Measurements from ENCODE around the gene ZNF106. TPM values are rescaled to one million over a fixed set of nuclear protein-coding genes. Genes with fewer than 3 reads are reported as not detected.

Gene ZNF106
- total RNA-seq, 1 experiment from 2014 or later = 73.4 TPM

DNA sequence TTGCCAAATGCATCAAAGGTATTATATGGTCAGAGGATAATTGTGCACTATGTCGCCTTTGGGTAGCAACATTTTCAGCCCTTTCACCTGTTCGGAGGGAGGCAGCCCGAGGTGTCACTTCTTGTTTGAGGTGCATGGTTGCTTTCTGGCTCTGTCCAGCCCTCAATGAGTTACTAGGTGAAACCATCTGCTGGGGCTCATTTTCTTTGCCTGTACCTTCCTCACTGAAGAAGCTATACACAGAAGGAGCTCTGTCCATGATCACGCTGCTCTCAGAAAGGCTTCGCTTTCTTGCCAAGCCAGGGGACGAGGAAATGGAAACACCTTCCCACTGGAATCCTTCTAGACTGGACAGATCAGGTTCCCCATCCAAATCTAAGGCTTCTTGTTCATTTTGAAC lies 42.7 kb downstream of the ZNF106 start:
- Histone ChIP-seq H3K9me2 (ENCODE audit: insufficient read depth) (no peaks in the 10 kb centered on the region), H3K79me2 (ENCODE audit: low read depth) (no peaks in the 10 kb centered on the region), H3K4me3 (no peak overlapping the region), H4K20me1 (ENCODE audit: insufficient read depth) (no peaks in the 10 kb centered on the region), H3K36me3 (ENCODE audit: low read depth) (no peaks in the 10 kb centered on the region), H2AFZ (no peak overlapping the region), H3K27ac (no peak overlapping the region), H3K4me1 (replicated peaks; ENCODE audit: insufficient read depth) (no peaks in the 10 kb centered on the region), H3F3A (ENCODE audit: insufficient read depth, low read depth) (no peaks in the 10 kb centered on the region), H3K27me3 (ENCODE audit: insufficient read depth, low read depth) (no peaks in the 10 kb centered on the region), H3K4me2 (no peak overlapping the region), H3K9me3 (ENCODE audit: insufficient read depth, low read depth) (no peaks in the 10 kb centered on the region)
- TF ChIP-seq, protein P1, sequence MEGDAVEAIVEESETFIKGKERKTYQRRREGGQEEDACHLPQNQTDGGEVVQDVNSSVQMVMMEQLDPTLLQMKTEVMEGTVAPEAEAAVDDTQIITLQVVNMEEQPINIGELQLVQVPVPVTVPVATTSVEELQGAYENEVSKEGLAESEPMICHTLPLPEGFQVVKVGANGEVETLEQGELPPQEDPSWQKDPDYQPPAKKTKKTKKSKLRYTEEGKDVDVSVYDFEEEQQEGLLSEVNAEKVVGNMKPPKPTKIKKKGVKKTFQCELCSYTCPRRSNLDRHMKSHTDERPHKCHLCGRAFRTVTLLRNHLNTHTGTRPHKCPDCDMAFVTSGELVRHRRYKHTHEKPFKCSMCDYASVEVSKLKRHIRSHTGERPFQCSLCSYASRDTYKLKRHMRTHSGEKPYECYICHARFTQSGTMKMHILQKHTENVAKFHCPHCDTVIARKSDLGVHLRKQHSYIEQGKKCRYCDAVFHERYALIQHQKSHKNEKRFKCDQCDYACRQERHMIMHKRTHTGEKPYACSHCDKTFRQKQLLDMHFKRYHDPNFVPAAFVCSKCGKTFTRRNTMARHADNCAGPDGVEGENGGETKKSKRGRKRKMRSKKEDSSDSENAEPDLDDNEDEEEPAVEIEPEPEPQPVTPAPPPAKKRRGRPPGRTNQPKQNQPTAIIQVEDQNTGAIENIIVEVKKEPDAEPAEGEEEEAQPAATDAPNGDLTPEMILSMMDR (conservative IDR thresholded peaks at IDR 0.05) = no peak
- TF ChIP-seq EZH2 (IDR thresholded peaks at IDR 0.05; ENCODE audit: low read depth) = no peak
- DNase-seq = no peak
- BruUV-seq (replicated peaks) = no TSS peak
- POLR2A ChIA-PET (ENCODE audit: unreplicated experiment) = no interaction called here
- CTCF ChIA-PET = no interaction called here
- intact Hi-C loops (cut with micrococcal nuclease; ENCODE audit: unreplicated experiment) = no loop called here

DNA sequence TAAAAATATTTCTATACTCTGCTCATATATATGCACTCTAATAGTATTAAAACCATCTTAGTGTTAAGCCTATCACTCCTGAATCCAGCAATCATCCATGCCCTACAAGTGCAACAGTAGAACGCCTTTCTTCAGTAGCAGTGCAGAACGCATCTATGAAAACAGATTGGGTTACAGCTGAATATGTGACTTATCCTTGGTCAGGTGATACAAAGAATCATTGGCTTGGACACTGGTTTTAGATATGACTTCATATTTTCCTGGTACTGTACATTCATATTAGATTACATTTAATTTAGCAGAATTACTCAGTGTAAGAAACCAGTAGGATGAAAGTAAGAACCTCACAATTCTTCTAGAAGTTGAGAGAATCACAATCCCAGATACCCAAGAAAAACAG lies 43.3 kb downstream of the ZNF106 start:
- ChIA-PET CTCF (no interaction called here), POLR2A (ENCODE audit: unreplicated experiment) (no interaction called here)
- H2AFZ ChIP-seq = no peak overlapping the region
- no peaks in the 10 kb centered on the region for H3K9me3 ChIP-seq (ENCODE audit: insufficient read depth, low read depth)
- no peaks in the 10 kb centered on the region for H3K79me2 ChIP-seq (ENCODE audit: low read depth)
- H3F3A ChIP-seq (ENCODE audit: insufficient read depth, low read depth) = no peaks in the 10 kb centered on the region
- no peaks in the 10 kb centered on the region for H3K36me3 ChIP-seq (ENCODE audit: low read depth)
- H3K27ac ChIP-seq = no peak overlapping the region
- no peaks in the 10 kb centered on the region for H3K4me1 ChIP-seq (replicated peaks; ENCODE audit: insufficient read depth)
- intact Hi-C loops (cut with micrococcal nuclease; ENCODE audit: unreplicated experiment) = no loop called here
- H3K27me3 ChIP-seq (ENCODE audit: insufficient read depth, low read depth) = no peaks in the 10 kb centered on the region
- H3K9me2 ChIP-seq (ENCODE audit: insufficient read depth) = no peaks in the 10 kb centered on the region
- no TSS peak for BruUV-seq (replicated peaks)
- no peak overlapping the region for H3K4me3 ChIP-seq
- H4K20me1 ChIP-seq (ENCODE audit: insufficient read depth) = no peaks in the 10 kb centered on the region
- no peak for DNase-seq
- TF ChIP-seq, protein P1 (conservative IDR thresholded peaks at IDR 0.05) = no peak
- TF ChIP-seq EZH2 (IDR thresholded peaks at IDR 0.05; ENCODE audit: low read depth) = no peak
- no peak overlapping the region for H3K4me2 ChIP-seq

DNA sequence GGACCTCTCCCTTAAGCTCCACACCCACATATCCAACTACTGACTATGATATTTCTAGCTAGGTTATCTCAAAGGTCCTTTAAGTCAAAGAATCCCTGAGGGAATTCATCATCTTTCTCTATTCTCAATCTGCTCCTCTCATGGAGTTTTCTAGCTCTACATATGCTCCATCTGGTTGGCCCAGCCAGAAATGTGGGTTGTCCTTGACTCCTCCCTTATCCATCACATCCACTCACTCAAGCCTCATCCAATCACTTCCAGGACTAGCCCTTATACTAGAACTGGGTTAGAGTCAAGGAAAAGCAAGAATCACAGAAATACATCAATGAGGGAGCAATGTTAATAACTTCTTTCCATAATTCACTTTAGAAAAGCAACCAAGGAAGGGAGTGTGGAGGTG lies 45.4 kb downstream of the ZNF106 start:
- Histone ChIP-seq H3K79me2 (ENCODE audit: low read depth) (no peaks in the 10 kb centered on the region), H3K4me3 (no peak overlapping the region), H3K4me2 (no peak overlapping the region), H2AFZ (no peak overlapping the region), H3K36me3 (ENCODE audit: low read depth) (no peaks in the 10 kb centered on the region), H3K9me3 (ENCODE audit: insufficient read depth, low read depth) (no peaks in the 10 kb centered on the region), H4K20me1 (ENCODE audit: insufficient read depth) (no peaks in the 10 kb centered on the region), H3K4me1 (replicated peaks; ENCODE audit: insufficient read depth) (no peaks in the 10 kb centered on the region), H3K27me3 (ENCODE audit: insufficient read depth, low read depth) (no peaks in the 10 kb centered on the region), H3K9me2 (ENCODE audit: insufficient read depth) (no peaks in the 10 kb centered on the region), H3K27ac (no peak overlapping the region), H3F3A (ENCODE audit: insufficient read depth, low read depth) (no peaks in the 10 kb centered on the region)
- intact Hi-C loops (cut with micrococcal nuclease; ENCODE audit: unreplicated experiment) = no loop called here
- ChIA-PET CTCF (no interaction called here), POLR2A (ENCODE audit: unreplicated experiment) (interaction anchor here (0.6 kb wide), 1 partner anchor 94 kb away, joined by 4 read pairs; no protein-coding TSS in a partner anchor)
- TF ChIP-seq, protein P1 (conservative IDR thresholded peaks at IDR 0.05) = no peak
- no peak for TF ChIP-seq EZH2 (IDR thresholded peaks at IDR 0.05; ENCODE audit: low read depth)
- DNase-seq = no peak
- BruUV-seq (replicated peaks) = no TSS peak

All from PC-9 (cell line).